Esophagus squamous epithelium (tissue), 5 donors: ENCODE data around the gene FIGN. TPM values are rescaled to one million over a fixed set of nuclear protein-coding genes. Genes with fewer than 3 reads are reported as not detected.
A peak's percentile ranks its signal among the peaks of the same experiment; 100 is the strongest.

Experiments used
- DNase-seq: peaks from one replicate; lab custom pipeline; 2025; lab: John Stamatoyannopoulos, UW
- H3K27ac ChIP-seq, 4 donors: fragments of 200-600 bp; sonication (generic); one replicate each; pipeline ENCODE4 v1.5.1; 2016 to 2019; ENCODE audit warnings: mild to moderate bottlenecking in 1 of 4
- H3K27me3 ChIP-seq, 4 donors: fragments of 200-600 bp; sonication (generic); 1 replicate in 3 of 4; 2 replicates in 1 of 4; pipeline versions ENCODE4 v1.5.1 to v1.6.0; 2017 to 2021; ENCODE audit warnings: antibody characterized with exemption in 1 of 4
- H3K36me3 ChIP-seq, 3 donors: fragments of 200-600 bp; sonication (generic); one replicate each; pipeline ENCODE4 v1.5.1; 2016 to 2019
- H3K4me1 ChIP-seq, 3 donors: fragments of 200-600 bp; sonication (generic); one replicate each; pipeline ENCODE4 v1.5.1; 2017 to 2019
- H3K4me3 ChIP-seq, 4 donors: fragments of 200-600 bp; sonication (generic); 1 replicate in 3 of 4; 2 replicates in 1 of 4; pipeline ENCODE4 v1.5.1; 2016 to 2019; ENCODE audit warnings: mild to moderate bottlenecking in 2 of 4, moderate library complexity in 1 of 4
- H3K9me3 ChIP-seq, 3 donors: fragments of 200-600 bp; sonication (generic); one replicate each; pipeline ENCODE4 v1.5.1; 2016 to 2019
- POLR2A ChIP-seq, 4 donors: fragments of 450-650 bp; IDR thresholded peaks; one replicate each; pipeline ENCODE4 v1.6.1; 2017; ENCODE audit warnings: antibody characterized with exemption in 4 of 4, mild to moderate bottlenecking in 4 of 4, moderate library complexity in 3 of 4
- WGBS, 2 donors: methylation state at CpG; one replicate each; pipeline ENCODE4 v1.1.5; 2018; 5-methylcytosine and 5-hydroxymethylcytosine counted together
- intact Hi-C: fragments of 100-400 bp; cut with DNase I; formaldehyde crosslinking; loops from one replicate; pipeline ENCODE4 v1.15.0; 2022
- total RNA-seq, 4 donors: library from RNA; depleted of rRNA; stranded (reverse); fragments of >200 nt; gene quantifications; one replicate each; pipeline ENCODE4 v1.1.0, GENCODE V29; 2016
- TF ChIP-seq, protein P1 (sequence below), 6 experiments: fragments of 450-650 bp in 4 of 6; fragments of 200-600 bp in 2 of 6; sonication (generic) in 2 of 6; IDR thresholded peaks; one replicate each; pipeline ENCODE4 v1.5.1; 2016 to 2019; ENCODE audit warnings: antibody characterized with exemption in 6 of 6, mild to moderate bottlenecking in 4 of 6, moderate library complexity in 4 of 6
- donor health status: DM: yes; HTN: yes; CAD: no.

The FIGN gene
- total RNA-seq, 4 donors from 2014 or later = 0.38 to 2.1 (median 1.8) TPM

DNA sequence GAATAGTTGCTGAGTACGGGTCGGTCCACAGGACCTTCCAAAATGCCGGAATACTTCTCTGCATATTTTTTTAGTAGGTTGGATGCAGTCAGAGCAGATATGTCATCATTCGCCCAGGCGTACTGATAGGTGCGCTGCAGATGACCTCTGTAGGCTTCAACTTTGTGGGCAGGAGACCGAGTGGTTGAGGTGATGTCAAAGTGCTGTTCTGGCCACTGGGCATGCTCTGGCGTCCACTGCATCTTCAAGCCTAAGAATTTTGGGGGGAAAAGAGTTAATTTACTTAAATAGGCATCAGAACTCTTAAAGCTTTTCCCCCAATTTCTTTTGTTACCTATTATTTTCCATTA is 124.3 kb downstream of the FIGN start:
- no peak overlapping the region for H3K27ac ChIP-seq
- H3K36me3 ChIP-seq = peaks cover 0 to 9% (median 0%) of the 10 kb centered on the region in 3 donors
- DNase-seq = no peak
- no peaks in the 10 kb centered on the region for H3K9me3 ChIP-seq
- intact Hi-C loops = no loop called here
- TF ChIP-seq, protein P1, sequence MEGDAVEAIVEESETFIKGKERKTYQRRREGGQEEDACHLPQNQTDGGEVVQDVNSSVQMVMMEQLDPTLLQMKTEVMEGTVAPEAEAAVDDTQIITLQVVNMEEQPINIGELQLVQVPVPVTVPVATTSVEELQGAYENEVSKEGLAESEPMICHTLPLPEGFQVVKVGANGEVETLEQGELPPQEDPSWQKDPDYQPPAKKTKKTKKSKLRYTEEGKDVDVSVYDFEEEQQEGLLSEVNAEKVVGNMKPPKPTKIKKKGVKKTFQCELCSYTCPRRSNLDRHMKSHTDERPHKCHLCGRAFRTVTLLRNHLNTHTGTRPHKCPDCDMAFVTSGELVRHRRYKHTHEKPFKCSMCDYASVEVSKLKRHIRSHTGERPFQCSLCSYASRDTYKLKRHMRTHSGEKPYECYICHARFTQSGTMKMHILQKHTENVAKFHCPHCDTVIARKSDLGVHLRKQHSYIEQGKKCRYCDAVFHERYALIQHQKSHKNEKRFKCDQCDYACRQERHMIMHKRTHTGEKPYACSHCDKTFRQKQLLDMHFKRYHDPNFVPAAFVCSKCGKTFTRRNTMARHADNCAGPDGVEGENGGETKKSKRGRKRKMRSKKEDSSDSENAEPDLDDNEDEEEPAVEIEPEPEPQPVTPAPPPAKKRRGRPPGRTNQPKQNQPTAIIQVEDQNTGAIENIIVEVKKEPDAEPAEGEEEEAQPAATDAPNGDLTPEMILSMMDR (IDR thresholded peaks at IDR 0.05) = no peak
- TF ChIP-seq POLR2A (IDR thresholded peaks at IDR 0.05) = no peak
- 88 to 92% methylated on average over 8 of the region's 8 CpGs for WGBS, 2 donors
- H3K4me3 ChIP-seq = no peak overlapping the region
- H3K4me1 ChIP-seq = no peaks in the 10 kb centered on the region
- no peaks in the 10 kb centered on the region for H3K27me3 ChIP-seq

DNA sequence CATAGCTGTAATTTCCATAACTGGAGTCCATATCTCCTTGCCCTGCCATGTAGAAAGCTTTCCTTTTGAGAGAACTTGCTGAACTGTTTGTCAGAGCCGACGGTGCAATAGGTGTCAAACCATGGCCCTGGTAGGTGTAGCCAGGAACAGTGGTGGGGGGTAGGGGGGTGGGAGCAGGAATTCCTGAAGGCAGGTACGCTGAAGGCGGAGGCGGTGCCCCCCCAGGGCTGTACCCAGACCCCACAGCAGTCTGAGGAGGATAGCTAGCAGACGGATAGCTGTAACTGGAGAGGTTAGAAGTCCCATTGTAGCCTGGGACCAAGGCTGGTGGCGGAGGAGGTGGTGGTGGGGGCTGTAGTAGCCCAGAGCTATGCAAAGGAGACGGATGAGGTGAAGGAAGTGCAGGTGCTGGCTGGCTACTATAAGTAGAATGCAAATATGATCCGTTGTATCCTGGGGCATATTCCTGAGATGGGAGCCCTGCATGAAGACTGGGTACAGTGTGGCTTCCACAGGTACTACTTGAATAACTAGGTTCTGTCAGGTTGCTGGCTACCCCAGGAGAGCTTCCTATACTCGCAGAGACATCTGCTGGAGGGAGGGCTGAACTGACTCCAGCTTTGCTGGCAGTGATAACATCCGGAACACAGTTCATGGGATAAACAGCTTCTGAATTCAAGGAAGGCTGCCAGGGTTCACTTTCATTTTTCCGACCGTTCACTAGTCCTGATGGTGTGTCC is 124.8 kb downstream of the FIGN start:
- TF ChIP-seq, protein P1 (IDR thresholded peaks at IDR 0.05) = peak in 2 of 6 experiments; percentile 15 to 23
- TF ChIP-seq POLR2A (IDR thresholded peaks at IDR 0.05) = no peak
- peaks cover 0 to 9% (median 0%) of the 10 kb centered on the region in 3 donors for H3K36me3 ChIP-seq
- H3K9me3 ChIP-seq = no peaks in the 10 kb centered on the region
- 85 to 86% methylated on average over 12 to 13 of the region's 13 CpGs for WGBS, 2 donors
- no peak overlapping the region for H3K27ac ChIP-seq
- DNase-seq = no peak
- no peaks in the 10 kb centered on the region for H3K27me3 ChIP-seq
- no peak overlapping the region for H3K4me3 ChIP-seq
- H3K4me1 ChIP-seq = no peaks in the 10 kb centered on the region
- intact Hi-C loops = no loop called here

DNA sequence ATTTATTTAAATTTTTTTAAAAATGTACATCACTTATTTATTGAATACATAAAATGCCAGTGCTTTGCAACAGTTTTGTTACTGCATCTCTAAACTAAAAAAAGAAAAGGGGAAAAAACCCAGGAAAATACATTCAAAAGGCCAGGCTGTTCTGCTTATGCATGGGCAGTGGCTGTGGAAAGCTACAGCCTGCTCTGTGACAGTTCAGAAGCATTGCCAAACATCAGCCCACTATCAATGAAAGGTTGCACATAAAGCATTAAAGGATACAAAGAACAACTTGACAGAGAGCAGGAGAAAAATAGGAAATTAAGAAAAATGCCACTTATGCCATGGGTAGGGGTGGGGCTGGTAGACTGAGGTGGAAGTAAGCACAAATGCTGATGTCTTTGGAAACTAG is 128.2 kb downstream of the FIGN start:
- H3K4me1 ChIP-seq = no peaks in the 10 kb centered on the region
- H3K4me3 ChIP-seq = no peak overlapping the region
- TF ChIP-seq, protein P1 (IDR thresholded peaks at IDR 0.05) = no peak
- no peak for TF ChIP-seq POLR2A (IDR thresholded peaks at IDR 0.05)
- H3K9me3 ChIP-seq = no peaks in the 10 kb centered on the region
- no peak overlapping the region for H3K27ac ChIP-seq
- H3K27me3 ChIP-seq = no peaks in the 10 kb centered on the region
- peaks cover 0 to 9% (median 0%) of the 10 kb centered on the region in 3 donors for H3K36me3 ChIP-seq
- intact Hi-C loops = no loop called here
- no peak for DNase-seq

DNA sequence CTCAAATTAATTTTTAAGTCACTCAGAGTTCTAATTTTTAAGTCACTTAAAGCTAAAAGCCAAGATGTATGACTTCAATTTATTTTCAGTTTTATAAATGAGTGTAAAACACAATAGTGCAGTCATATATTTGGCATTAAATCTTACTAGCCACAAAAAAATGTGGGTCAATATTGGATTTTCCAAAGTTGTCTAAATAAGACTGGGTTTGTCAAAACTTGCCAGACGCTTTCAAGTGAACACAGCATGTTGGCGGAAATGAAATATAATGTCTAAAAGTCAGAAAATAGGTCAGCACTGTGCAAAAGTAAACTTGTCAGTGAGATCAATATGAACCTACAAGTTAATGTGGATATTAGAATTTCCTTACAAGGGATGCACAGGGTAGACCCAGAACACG is 128.9 kb downstream of the FIGN start:
- Histone ChIP-seq H3K4me3 (no peak overlapping the region), H3K27ac (no peak overlapping the region), H3K27me3 (no peaks in the 10 kb centered on the region), H3K4me1 (no peaks in the 10 kb centered on the region), H3K36me3 (peaks cover 0 to 9% (median 0%) of the 10 kb centered on the region in 3 donors), H3K9me3 (no peaks in the 10 kb centered on the region)
- intact Hi-C loops = no loop called here
- 79 to 87% methylated on average over 3 of the region's 3 CpGs for WGBS, 2 donors
- no peak for DNase-seq
- TF ChIP-seq, protein P1 (IDR thresholded peaks at IDR 0.05) = no peak
- no peak for TF ChIP-seq POLR2A (IDR thresholded peaks at IDR 0.05)

DNA sequence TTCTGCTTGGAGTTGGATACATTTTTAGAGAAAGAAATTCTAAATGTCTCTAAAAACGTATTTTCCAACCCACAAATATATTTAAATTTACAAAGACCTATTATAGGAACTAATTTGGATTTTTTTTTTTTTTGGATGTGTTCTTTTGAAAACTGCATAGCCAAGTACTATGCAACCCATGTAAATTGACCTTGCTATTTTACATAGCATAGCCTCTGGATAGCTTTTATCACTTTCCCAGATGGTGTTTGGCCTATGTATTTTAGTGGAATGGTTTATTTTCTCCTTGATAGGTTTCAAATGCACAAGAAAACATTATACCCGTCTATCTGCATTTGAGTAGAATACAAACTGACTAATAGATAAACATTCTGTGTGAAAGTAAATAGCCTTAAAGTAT is 130.0 kb downstream of the FIGN start:
- TF ChIP-seq, protein P1 (IDR thresholded peaks at IDR 0.05) = no peak
- TF ChIP-seq POLR2A (IDR thresholded peaks at IDR 0.05) = no peak
- Histone ChIP-seq H3K27me3 (no peaks in the 10 kb centered on the region), H3K36me3 (peaks cover 0 to 7% (median 0%) of the 10 kb centered on the region in 3 donors), H3K4me3 (no peak overlapping the region), H3K27ac (no peak overlapping the region), H3K4me1 (no peaks in the 10 kb centered on the region), H3K9me3 (no peaks in the 10 kb centered on the region)
- DNase-seq = no peak
- 50 to 61% methylated on average over 2 of the region's 2 CpGs for WGBS, 2 donors
- intact Hi-C loops = no loop called here
